Measurements from ENCODE around the gene SLC26A8. TPM values are rescaled to one million over a fixed set of nuclear protein-coding genes. Genes with fewer than 3 reads are reported as not detected.
"Not testable (repeated sequence)": the region's sequence is repeated elsewhere in the genome, so short reads cannot be mapped to it uniquely, and the experiment has no call there.

The SLC26A8 gene
- total RNA-seq, 1 donor from 2014 or later = 1.2 TPM

GRCh38 chr6:35980991-35981645, 43.3 kb downstream of the SLC26A8 start:
- DNase-seq (no peak), ATAC-seq (no peak)
- intact Hi-C loops (cut with DNase I) = no loop called here
- TF ChIP-seq CTCF (IDR thresholded peaks at IDR 0.05) = no peak
- H3K36me3 ChIP-seq = no peaks in the 10 kb centered on the region
- H3K27me3 ChIP-seq (ENCODE audit: low read depth) = no peaks in the 10 kb centered on the region
- H3K9me3 ChIP-seq = no peaks in the 10 kb centered on the region
- no peak overlapping the region for H3K27ac ChIP-seq
- no peak overlapping the region for H3K4me3 ChIP-seq
- no peaks in the 10 kb centered on the region for H3K4me1 ChIP-seq

GRCh38 chr6:35980126-35980525, 44.3 kb downstream of the SLC26A8 start:
- ATAC-seq; H3K27me3 ChIP-seq (ENCODE audit: low read depth); H3K36me3 ChIP-seq; intact Hi-C loops (cut with DNase I); H3K9me3 ChIP-seq; DNase-seq; H3K4me1 ChIP-seq; H3K4me3 ChIP-seq; H3K27ac ChIP-seq: not testable (repeated sequence)

- TF ChIP-seq CTCF (IDR thresholded peaks at IDR 0.05) = no peak
- H3K4me1 ChIP-seq = no peaks in the 10 kb centered on the region
- H3K27ac ChIP-seq = no peak overlapping the region
- intact Hi-C loops (cut with DNase I) = no loop called here
- DNase-seq (no peak), ATAC-seq (no peak)
- H3K36me3 ChIP-seq = no peaks in the 10 kb centered on the region
- no peaks in the 10 kb centered on the region for H3K9me3 ChIP-seq
- no peaks in the 10 kb centered on the region for H3K27me3 ChIP-seq (ENCODE audit: low read depth)
- H3K4me3 ChIP-seq = no peak overlapping the region
Measured at GRCh38 chr6:35977308-35977707, 47.1 kb downstream of the SLC26A8 start.

GRCh38 chr6:35973670-35974222, 50.7 kb downstream of the SLC26A8 start:
- no peaks in the 10 kb centered on the region for H3K27me3 ChIP-seq (ENCODE audit: low read depth)
- no peak overlapping the region for H3K27ac ChIP-seq

GRCh38 chr6:35972471-35973367, 51.7 kb downstream of the SLC26A8 start:
- Histone ChIP-seq H3K4me3 (no peak overlapping the region), H3K36me3 (no peaks in the 10 kb centered on the region), H3K9me3 (no peaks in the 10 kb centered on the region), H3K4me1 (no peaks in the 10 kb centered on the region), H3K27ac (no peak overlapping the region), H3K27me3 (ENCODE audit: low read depth) (no peaks in the 10 kb centered on the region)
- peak in 1 of 2 donors; percentile 29 for ATAC-seq
- intact Hi-C loops (cut with DNase I) = no loop called here
- DNase-seq = no peak
- no peak for TF ChIP-seq CTCF (IDR thresholded peaks at IDR 0.05)

More at GRCh38 chr6:35973670-35974222, 50.7 kb downstream of the SLC26A8 start:
- Histone ChIP-seq H3K4me1 (no peaks in the 10 kb centered on the region), H3K9me3 (no peaks in the 10 kb centered on the region), H3K4me3 (no peak overlapping the region), H3K36me3 (no peaks in the 10 kb centered on the region)
- no peak for TF ChIP-seq CTCF (IDR thresholded peaks at IDR 0.05)
- DNase-seq (no peak), ATAC-seq (peak in 1 of 2 donors; percentile 32)
- intact Hi-C loops (cut with DNase I) = no loop called here

Data from lower lobe of right lung (tissue), 2 donors.